AML-193 (cell line): ENCODE data around the gene GGT1.
"Not testable (repeated sequence)": the region's sequence is repeated elsewhere in the genome, so short reads cannot be mapped to it uniquely, and the experiment has no call there.

ENCODE experiments used
- DNase-seq, 2 experiments: peaks; one replicate each; lab custom pipeline; 2025; lab: John Stamatoyannopoulos, UW

GGT1 gene

GRCh38 chr22:24642307-24642706, 39.3 kb downstream of the GGT1 start:
- DNase-seq: not testable (repeated sequence)

- DNase-seq: not testable (repeated sequence)
Measured at GRCh38 chr22:24644409-24644808, 41.4 kb downstream of the GGT1 start.

- not testable (repeated sequence) for DNase-seq
Measured at GRCh38 chr22:24645408-24646399, 42.7 kb downstream of the GGT1 start.

GRCh38 chr22:24646756-24647155, 43.8 kb downstream of the GGT1 start:
- DNase-seq: not testable (repeated sequence)

- not testable (repeated sequence) for DNase-seq
Measured at GRCh38 chr22:24649371-24649770, 46.4 kb downstream of the GGT1 start.

GRCh38 chr22:24650884-24651283, 47.9 kb downstream of the GGT1 start:
- DNase-seq: not testable (repeated sequence)

GRCh38 chr22:24665395-24665794, 62.4 kb downstream of the GGT1 start:
- DNase-seq: not testable (repeated sequence)

GRCh38 chr22:24667904-24668303, 64.9 kb downstream of the GGT1 start:
- not testable (repeated sequence) for DNase-seq

- DNase-seq: not testable (repeated sequence)
Measured at GRCh38 chr22:24672532-24672931, 69.5 kb downstream of the GGT1 start.
